ENCODE measurements around the gene IKZF2.

The IKZF2 gene

DNA sequence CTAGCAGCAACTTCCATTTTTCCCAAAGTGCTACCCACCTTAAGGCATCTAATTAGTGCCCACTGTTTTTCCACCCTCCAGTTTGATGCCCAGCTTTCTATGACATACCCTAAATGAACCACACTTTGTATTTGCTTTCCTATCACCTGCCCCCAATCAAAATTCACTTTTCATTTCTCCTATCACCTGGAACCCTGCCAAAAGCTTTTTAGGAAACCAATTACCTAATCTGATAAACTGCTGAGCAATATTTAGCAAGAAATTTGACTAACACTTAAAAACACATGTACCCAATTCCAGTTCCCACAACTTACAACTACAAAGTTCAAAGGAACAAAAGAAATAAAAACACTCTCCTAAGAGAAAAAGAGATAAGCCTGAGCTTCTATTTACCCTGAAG is 71.7 kb downstream of the IKZF2 start:
- intact Hi-C loops (cut with DNase I; ENCODE audit: low total_unique reads) = no loop called here

DNA sequence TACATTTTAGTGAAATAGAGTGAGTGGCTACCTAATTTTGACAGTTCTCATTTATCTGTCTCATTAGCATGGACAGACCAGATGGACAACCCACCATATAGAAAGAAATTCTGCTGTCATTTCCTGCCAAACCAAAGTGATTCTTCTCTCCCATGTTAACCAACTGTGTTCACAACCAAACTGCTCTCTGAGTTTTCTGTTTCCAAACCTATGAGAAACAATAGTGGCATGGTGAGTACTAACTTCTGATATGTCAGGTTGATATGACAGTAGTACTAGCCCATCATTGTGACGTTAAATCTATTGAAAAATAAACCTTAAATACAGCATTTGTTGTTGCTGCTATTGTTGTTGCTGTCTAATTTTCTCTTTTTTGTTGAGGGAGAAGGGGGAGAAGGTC is 72.7 kb downstream of the IKZF2 start:
- H3K9me3 ChIP-seq = no peaks in the 10 kb centered on the region
- no peak overlapping the region for H3K27ac ChIP-seq
- intact Hi-C loops (cut with DNase I; ENCODE audit: low total_unique reads) = no loop called here
- TF ChIP-seq CTCF (IDR thresholded peaks at IDR 0.05) = no peak
- no peak overlapping the region for H3K4me3 ChIP-seq
- H3K27me3 ChIP-seq = no peaks in the 10 kb centered on the region
- H3K4me1 ChIP-seq = peaks cover 0 to 9% (median 0%) of the 10 kb centered on the region in 4 donors
- no peaks in the 10 kb centered on the region for H3K36me3 ChIP-seq
- DNase-seq = no peak

More for the DNA sequence above, 71.7 kb downstream of the IKZF2 start:
- peaks cover 0 to 18% (median under 1%) of the 10 kb centered on the region in 4 donors for H3K4me1 ChIP-seq
- H3K4me3 ChIP-seq = no peak overlapping the region
- no peaks in the 10 kb centered on the region for H3K36me3 ChIP-seq
- no peaks in the 10 kb centered on the region for H3K9me3 ChIP-seq
- no peak for DNase-seq
- TF ChIP-seq CTCF (IDR thresholded peaks at IDR 0.05) = no peak
- H3K27ac ChIP-seq = no peak overlapping the region
- no peaks in the 10 kb centered on the region for H3K27me3 ChIP-seq

GRCh38 chr2:213069531-213069930 is 81.9 kb downstream of the IKZF2 start:
- Histone ChIP-seq H3K9me3 (no peaks in the 10 kb centered on the region), H3K27me3 (no peaks in the 10 kb centered on the region), H3K36me3 (no peaks in the 10 kb centered on the region), H3K27ac (no peak overlapping the region), H3K4me1 (peaks cover 0 to 34% (median 0%) of the 10 kb centered on the region in 4 donors), H3K4me3 (no peak overlapping the region)
- intact Hi-C loops (cut with DNase I; ENCODE audit: low total_unique reads) = no loop called here
- no peak for TF ChIP-seq CTCF (IDR thresholded peaks at IDR 0.05)
- no peak for DNase-seq

GRCh38 chr2:213068676-213069359 is 82.6 kb downstream of the IKZF2 start:
- Histone ChIP-seq H3K4me3 (no peak overlapping the region), H3K27me3 (no peaks in the 10 kb centered on the region), H3K27ac (no peak overlapping the region), H3K4me1 (peaks cover 0 to 34% (median 0%) of the 10 kb centered on the region in 4 donors), H3K9me3 (no peaks in the 10 kb centered on the region), H3K36me3 (no peaks in the 10 kb centered on the region)
- no peak for DNase-seq
- intact Hi-C loops (cut with DNase I; ENCODE audit: low total_unique reads) = no loop called here
- TF ChIP-seq CTCF (IDR thresholded peaks at IDR 0.05) = no peak

- intact Hi-C loops (cut with DNase I; ENCODE audit: low total_unique reads) = no loop called here
- TF ChIP-seq CTCF (IDR thresholded peaks at IDR 0.05) = no peak
Measured at GRCh38 chr2:213067888-213068287, 83.5 kb downstream of the IKZF2 start.

DNA sequence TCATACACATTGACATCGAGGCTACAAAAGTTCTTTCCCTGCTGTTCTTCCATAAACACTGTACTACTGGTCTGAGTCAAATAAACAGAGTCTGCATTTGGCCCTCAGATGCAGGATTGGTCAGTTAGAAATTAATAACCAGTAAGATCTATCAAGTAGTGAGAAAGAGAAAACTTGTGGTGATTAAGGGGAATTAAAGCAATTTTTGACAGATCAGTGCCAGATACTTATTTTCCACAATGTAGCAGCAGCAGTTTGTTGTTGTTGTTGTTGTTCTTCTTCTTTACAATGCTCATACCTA is 85.0 kb downstream of the IKZF2 start:
- Histone ChIP-seq H3K27me3 (no peaks in the 10 kb centered on the region), H3K36me3 (no peaks in the 10 kb centered on the region), H3K9me3 (no peaks in the 10 kb centered on the region), H3K27ac (no peak overlapping the region), H3K4me3 (no peak overlapping the region), H3K4me1 (peaks cover 0 to 34% (median 0%) of the 10 kb centered on the region in 4 donors)
- intact Hi-C loops (cut with DNase I; ENCODE audit: low total_unique reads) = no loop called here
- TF ChIP-seq CTCF (IDR thresholded peaks at IDR 0.05) = no peak
- DNase-seq = no peak

More at GRCh38 chr2:213067888-213068287, 83.5 kb downstream of the IKZF2 start:
- H3K4me3 ChIP-seq = no peak overlapping the region
- no peaks in the 10 kb centered on the region for H3K27me3 ChIP-seq
- H3K36me3 ChIP-seq = no peaks in the 10 kb centered on the region
- H3K4me1 ChIP-seq = peaks cover 0 to 34% (median 0%) of the 10 kb centered on the region in 4 donors
- H3K27ac ChIP-seq = no peak overlapping the region
- no peak for DNase-seq
- no peaks in the 10 kb centered on the region for H3K9me3 ChIP-seq

Data from tibial artery (tissue), 4 donors.